HL-60 (cell line): ENCODE data around the gene SRPX.

Experiments used
- DNase-seq, 2 experiments: peaks; one replicate each; pipeline ENCODE4 v3.0.0-alpha.2; 2010 to 2020; ENCODE audit warnings: low read depth in 1 of 2, low spot score in 1 of 2
- H3K27ac ChIP-seq: fragments of 250-450 bp; sonication (Bioruptor Pico); replicated peaks from 2 replicates; pipeline ENCODE4 v1.5.1; 2020; ENCODE audit warnings: mild to moderate bottlenecking, moderate library complexity
- H3K27me3 ChIP-seq: fragments of 250-450 bp; sonication (Bioruptor Pico); 2 replicates; pipeline ENCODE4 v1.5.1; 2021; ENCODE audit warnings: mild to moderate bottlenecking, moderate library complexity; ENCODE audit not compliant: insufficient read depth, poor library complexity, severe bottlenecking
- H3K4me3 ChIP-seq: replicated peaks from 2 replicates; pipeline ENCODE4 v1.5.1; 2011; ENCODE audit warnings: mild to moderate bottlenecking, control low read depth, low read length; ENCODE audit not compliant: insufficient read depth
- GABPA ChIP-seq: IDR thresholded peaks from 2 replicates; pipeline ENCODE4 v1.6.1; 2012; ENCODE audit warnings: low read depth
- POLR2AphosphoS5 ChIP-seq: IDR thresholded peaks from 2 replicates; pipeline ENCODE4 v1.6.1; 2012; ENCODE audit warnings: low read depth
- SPI1 ChIP-seq: IDR thresholded peaks from 2 replicates; pipeline ENCODE4 v1.6.1; 2012; ENCODE audit warnings: low read depth, mild to moderate bottlenecking, borderline replicate concordance
- TF ChIP-seq, protein P1 (sequence below): IDR thresholded peaks from one replicate; pipeline ENCODE4 v1.5.1; 2011; ENCODE audit warnings: low read length, control low read depth, inconsistent platforms; ENCODE audit not compliant: insufficient read depth
- TF ChIP-seq, protein P2 (sequence below): IDR thresholded peaks from 2 replicates; pipeline ENCODE4 v1.6.1; 2012; ENCODE audit warnings: low read depth; ENCODE audit not compliant: insufficient replicate concordance

Gene SRPX

DNA sequence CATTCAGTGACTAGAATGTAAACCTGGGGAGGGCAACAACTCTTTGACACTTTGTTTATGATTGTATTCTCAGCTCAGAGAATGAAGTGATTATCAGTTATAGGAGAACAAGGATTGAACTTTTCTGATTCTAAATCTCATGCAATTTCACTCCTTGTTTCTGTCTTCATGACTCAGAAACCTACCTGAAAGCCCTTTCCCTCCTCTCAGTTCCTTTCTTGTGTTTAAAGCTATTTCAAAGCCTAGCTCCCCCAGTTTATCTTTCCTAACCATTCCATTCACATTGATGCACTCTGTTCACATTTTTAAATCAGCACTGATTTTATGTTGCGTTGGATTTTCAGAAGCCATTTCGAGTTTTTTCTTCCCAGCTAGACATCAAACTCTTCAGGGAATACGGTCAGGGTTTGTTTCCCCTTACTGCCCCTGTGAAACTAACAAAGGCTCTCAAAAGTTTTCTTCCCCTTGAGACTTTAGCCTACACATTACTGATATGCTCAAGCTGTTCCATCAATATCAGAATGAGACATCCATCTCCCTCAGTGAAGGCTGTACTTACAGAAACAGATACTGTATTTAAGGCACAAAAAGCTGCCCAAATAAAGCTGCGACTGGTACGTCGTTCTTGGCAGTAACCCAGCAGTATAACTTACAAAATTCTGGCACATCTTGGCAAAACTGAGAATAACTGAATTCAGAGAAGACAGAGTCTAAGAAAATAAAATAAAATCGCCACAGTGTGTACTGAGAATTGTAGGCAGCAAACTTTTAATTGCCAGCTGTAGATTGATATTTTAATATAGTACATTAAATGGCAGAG lies 31.0 kb downstream of the SRPX start:
- peaks cover 3% of the 10 kb centered on the region for H3K27me3 ChIP-seq
- no peak for DNase-seq
- H3K27ac ChIP-seq = no peak overlapping the region
- no peak overlapping the region for H3K4me3 ChIP-seq
- TF ChIP-seq GABPA (no peak), POLR2AphosphoS5 (no peak), SPI1 (no peak)
- TF ChIP-seq, protein P1, sequence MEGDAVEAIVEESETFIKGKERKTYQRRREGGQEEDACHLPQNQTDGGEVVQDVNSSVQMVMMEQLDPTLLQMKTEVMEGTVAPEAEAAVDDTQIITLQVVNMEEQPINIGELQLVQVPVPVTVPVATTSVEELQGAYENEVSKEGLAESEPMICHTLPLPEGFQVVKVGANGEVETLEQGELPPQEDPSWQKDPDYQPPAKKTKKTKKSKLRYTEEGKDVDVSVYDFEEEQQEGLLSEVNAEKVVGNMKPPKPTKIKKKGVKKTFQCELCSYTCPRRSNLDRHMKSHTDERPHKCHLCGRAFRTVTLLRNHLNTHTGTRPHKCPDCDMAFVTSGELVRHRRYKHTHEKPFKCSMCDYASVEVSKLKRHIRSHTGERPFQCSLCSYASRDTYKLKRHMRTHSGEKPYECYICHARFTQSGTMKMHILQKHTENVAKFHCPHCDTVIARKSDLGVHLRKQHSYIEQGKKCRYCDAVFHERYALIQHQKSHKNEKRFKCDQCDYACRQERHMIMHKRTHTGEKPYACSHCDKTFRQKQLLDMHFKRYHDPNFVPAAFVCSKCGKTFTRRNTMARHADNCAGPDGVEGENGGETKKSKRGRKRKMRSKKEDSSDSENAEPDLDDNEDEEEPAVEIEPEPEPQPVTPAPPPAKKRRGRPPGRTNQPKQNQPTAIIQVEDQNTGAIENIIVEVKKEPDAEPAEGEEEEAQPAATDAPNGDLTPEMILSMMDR = no peak
- TF ChIP-seq, protein P2, sequence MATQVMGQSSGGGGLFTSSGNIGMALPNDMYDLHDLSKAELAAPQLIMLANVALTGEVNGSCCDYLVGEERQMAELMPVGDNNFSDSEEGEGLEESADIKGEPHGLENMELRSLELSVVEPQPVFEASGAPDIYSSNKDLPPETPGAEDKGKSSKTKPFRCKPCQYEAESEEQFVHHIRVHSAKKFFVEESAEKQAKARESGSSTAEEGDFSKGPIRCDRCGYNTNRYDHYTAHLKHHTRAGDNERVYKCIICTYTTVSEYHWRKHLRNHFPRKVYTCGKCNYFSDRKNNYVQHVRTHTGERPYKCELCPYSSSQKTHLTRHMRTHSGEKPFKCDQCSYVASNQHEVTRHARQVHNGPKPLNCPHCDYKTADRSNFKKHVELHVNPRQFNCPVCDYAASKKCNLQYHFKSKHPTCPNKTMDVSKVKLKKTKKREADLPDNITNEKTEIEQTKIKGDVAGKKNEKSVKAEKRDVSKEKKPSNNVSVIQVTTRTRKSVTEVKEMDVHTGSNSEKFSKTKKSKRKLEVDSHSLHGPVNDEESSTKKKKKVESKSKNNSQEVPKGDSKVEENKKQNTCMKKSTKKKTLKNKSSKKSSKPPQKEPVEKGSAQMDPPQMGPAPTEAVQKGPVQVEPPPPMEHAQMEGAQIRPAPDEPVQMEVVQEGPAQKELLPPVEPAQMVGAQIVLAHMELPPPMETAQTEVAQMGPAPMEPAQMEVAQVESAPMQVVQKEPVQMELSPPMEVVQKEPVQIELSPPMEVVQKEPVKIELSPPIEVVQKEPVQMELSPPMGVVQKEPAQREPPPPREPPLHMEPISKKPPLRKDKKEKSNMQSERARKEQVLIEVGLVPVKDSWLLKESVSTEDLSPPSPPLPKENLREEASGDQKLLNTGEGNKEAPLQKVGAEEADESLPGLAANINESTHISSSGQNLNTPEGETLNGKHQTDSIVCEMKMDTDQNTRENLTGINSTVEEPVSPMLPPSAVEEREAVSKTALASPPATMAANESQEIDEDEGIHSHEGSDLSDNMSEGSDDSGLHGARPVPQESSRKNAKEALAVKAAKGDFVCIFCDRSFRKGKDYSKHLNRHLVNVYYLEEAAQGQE = no peak

DNA sequence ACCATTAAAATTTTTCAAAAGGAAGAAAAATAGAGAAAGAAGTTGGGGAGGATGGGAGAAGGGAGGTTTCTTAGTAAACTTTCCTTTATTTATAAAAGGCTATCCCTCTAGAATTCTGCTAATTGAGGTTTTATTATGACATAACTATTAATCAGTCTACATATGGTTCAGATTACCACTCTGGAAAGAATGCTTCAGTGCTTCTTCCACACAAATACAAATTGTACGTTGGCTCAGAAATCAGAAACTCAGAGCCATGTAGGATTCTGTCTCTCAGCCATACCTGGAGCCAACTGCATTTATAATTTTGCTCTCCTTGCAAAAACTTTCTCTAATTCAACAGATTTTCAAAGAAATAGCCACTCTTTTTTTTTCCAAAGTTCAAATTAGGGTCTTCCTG lies 37.1 kb downstream of the SRPX start:
- Histone ChIP-seq H3K27ac (no peak overlapping the region), H3K4me3 (no peak overlapping the region), H3K27me3 (peaks cover 3% of the 10 kb centered on the region)
- no peak for DNase-seq
- TF ChIP-seq SPI1 (no peak), POLR2AphosphoS5 (no peak), GABPA (no peak)
- TF ChIP-seq, protein P1 = no peak
- TF ChIP-seq, protein P2 = no peak

DNA sequence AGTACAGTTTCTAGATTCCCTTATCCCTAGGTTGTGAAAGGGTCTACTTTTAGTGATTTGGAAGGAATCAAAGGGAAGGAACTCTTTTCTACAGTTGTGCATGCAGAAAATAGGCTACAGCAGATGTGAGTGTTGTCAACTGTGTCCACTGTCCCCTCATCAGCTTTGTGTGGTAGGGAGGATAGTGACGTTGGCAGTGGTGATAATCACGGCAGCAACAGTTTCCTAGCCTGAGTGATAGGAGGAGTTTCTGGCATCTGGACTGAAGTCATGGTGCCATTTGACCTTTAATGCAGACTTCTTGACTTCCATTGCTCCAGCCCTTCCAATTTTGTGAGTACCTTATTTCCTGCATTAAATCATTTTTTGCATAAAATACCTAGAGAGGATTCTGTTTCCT lies 39.3 kb downstream of the SRPX start:
- Histone ChIP-seq H3K4me3 (no peak overlapping the region), H3K27ac (no peak overlapping the region), H3K27me3 (no peaks in the 10 kb centered on the region)
- TF ChIP-seq, protein P1 = no peak
- TF ChIP-seq SPI1 (no peak), POLR2AphosphoS5 (no peak), GABPA (no peak)
- TF ChIP-seq, protein P2 = no peak
- no peak for DNase-seq
